ENCODE data around the gene PANK4.
"Not testable (repeated sequence)": the region's sequence is repeated elsewhere in the genome, so short reads cannot be mapped to it uniquely, and the experiment has no call there.

Gene PANK4

GRCh38 chr1:2473198-2473597, 53.2 kb downstream of the PANK4 start:
- no peak for DNase-seq

- peak; percentile 36 for DNase-seq
Measured at GRCh38 chr1:2472561-2473177, 53.7 kb downstream of the PANK4 start.

- no peak for DNase-seq
Measured at GRCh38 chr1:2472109-2472508, 54.3 kb downstream of the PANK4 start.

- no peak for DNase-seq
Measured at GRCh38 chr1:2471587-2472001, 54.8 kb downstream of the PANK4 start.

- no peak for DNase-seq
Measured at GRCh38 chr1:2471159-2471471, 55.3 kb downstream of the PANK4 start.

GRCh38 chr1:2470290-2471158, 55.9 kb downstream of the PANK4 start:
- no peak for DNase-seq

GRCh38 chr1:2469103-2469940, 57.1 kb downstream of the PANK4 start:
- DNase-seq: no peak

GRCh38 chr1:2468540-2468939, 57.9 kb downstream of the PANK4 start:
- no peak for DNase-seq

GRCh38 chr1:2468041-2468472, 58.3 kb downstream of the PANK4 start:
- DNase-seq: no peak

- DNase-seq: no peak
Measured at GRCh38 chr1:2466958-2467554, 59.3 kb downstream of the PANK4 start.

- peak; percentile 68 for DNase-seq
Measured at GRCh38 chr1:2466270-2466665, 60.1 kb downstream of the PANK4 start.

GRCh38 chr1:2465371-2466269, 60.8 kb downstream of the PANK4 start:
- peak; percentile 49 for DNase-seq

GRCh38 chr1:2463396-2463795, 63.0 kb downstream of the PANK4 start:
- no peak for DNase-seq

- DNase-seq: no peak
Measured at GRCh38 chr1:2462819-2463218, 63.6 kb downstream of the PANK4 start.

- DNase-seq: no peak
Measured at GRCh38 chr1:2460996-2461751, 65.2 kb downstream of the PANK4 start.

- DNase-seq: no peak
Measured at GRCh38 chr1:2460203-2460602, 66.2 kb downstream of the PANK4 start.

GRCh38 chr1:2459757-2460156, 66.6 kb downstream of the PANK4 start:
- no peak for DNase-seq

GRCh38 chr1:2459102-2459753, 67.2 kb downstream of the PANK4 start:
- not testable (repeated sequence) for DNase-seq

- DNase-seq: no peak
Measured at GRCh38 chr1:2458687-2459086, 67.7 kb downstream of the PANK4 start.

Data from COR-L47 (cell line).